HG03159 (cell line): ENCODE results near the gene PRR20C.
"Not testable (repeated sequence)": the region's sequence is repeated elsewhere in the genome, so short reads cannot be mapped to it uniquely, and the experiment has no call there.

Experiments used
- ATAC-seq: cut with Tn5 transposase; IDR thresholded peaks from one replicate; pipeline ENCODE4 v1.9.1; 2021; ENCODE audit warnings: mild to moderate bottlenecking, moderate library complexity; ENCODE audit not compliant: unreplicated experiment

PRR20C gene

GRCh38 chr13:57153761-57154160 lies at the start of gene PRR20C:
TSS of gene PRR20C (plus strand) at chr13:57154061. CDS start at chr13:57154448, 387 bp downstream.
- ATAC-seq, result not testable (repeated sequence)

GRCh38 chr13:57114945-57115344 lies 38.9 kb upstream of the PRR20C start:
- ATAC-seq, result no peak

DNA sequence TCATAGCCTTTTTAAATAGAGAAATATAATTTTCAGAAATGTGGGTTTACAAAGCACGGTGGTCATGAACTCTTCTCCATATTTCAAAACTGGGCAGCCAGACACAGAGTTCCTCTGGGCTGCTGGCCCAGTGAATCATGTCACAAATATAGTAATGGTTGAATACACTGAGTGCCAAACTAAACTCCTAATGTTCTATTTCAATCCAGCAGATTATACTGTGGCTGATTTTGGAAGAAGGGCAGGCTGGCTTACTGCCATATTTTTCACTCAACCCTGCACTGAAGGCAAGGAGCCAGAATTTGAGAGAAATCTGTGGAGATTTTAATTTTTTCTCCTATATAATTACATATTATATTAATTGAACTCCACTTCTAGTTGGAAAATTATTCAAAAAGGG lies 30.2 kb upstream of the PRR20C start:
- ATAC-seq, result no peak

DNA sequence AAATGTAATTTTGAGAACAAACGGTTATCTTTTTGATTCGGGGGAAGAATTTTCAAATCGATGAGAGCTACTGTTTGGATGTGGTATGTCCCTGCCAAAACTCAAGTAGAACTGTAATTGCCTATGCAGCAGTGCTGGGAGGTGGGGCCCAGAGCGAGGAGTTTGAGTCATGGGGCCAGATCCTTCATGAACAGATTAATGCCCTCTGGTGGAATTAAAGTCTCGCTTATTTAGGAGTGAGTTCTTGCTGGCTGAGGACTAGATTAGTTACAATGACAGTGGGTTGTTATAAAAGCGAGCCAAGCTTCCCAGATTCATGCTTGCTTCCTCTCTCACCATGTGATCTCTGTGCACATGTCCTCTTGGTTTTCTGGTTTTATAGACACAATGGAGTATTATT lies 25.0 kb upstream of the PRR20C start:
- no peak for ATAC-seq

DNA sequence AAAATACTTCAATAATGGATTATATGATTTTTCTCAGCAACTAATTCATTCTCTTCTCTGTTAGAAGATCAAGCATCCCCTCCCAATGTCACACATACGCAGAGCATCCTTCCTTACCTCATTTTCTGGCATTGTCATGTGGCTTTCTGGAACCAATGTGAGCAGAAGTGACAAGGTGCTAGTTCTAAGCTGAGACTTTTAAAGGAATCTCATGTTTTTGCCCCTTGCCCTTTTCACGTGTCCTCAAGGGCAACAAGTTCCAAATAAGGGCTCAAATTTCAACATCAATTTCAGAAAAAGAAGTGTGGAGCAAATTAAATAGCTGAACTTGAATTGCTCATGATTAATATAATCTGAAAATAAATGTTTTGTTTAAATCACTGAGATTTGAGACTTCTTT lies 17.8 kb upstream of the PRR20C start:
- no peak for ATAC-seq

GRCh38 chr13:57137585-57137984 lies 16.3 kb upstream of the PRR20C start:
- ATAC-seq, result no peak

DNA sequence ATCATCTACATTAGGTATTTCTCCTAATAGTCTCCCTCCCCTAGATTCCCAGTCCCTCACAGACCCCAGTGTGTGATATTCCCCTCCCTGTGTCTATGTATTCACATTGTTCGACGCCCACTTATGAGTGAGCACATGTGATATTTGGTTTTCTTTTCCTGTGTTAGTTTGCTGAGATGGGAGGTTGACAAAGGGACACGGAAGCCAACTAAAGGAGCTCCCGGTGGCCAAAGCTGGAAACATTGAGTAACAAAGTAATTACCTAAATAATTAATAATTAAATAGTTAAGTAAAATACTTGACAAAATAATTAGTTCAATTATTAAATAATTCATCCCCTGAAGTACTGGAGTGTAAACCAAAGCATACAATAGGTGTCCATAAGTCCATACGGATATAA lies 14.9 kb upstream of the PRR20C start:
- no peak for ATAC-seq

DNA sequence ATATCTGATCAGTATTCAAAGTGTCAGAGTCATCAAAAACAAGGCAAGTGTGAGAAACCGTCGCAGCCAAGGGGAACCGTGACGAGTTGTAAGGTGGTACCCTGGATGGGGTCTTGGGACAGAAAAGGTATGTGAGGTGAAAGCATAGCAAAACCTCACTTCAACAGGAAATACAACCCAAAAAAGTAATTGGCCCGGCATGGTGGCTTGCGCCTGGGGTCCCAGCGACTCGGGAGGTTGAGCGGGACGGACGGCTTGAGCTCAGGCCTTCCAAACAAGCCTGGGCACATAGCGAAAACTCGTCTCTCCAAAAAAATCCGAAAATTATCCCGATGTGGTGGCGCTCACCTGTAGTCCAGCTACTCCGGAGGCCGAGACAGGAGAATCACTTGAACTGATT lies 14.1 kb upstream of the PRR20C start:
- ATAC-seq, result not testable (repeated sequence)

GRCh38 chr13:57140235-57140968 lies 13.5 kb upstream of the PRR20C start, which contains the start of gene PRR20A:
TSS of gene PRR20A (plus strand) at chr13:57140918. CDS start at chr13:57141305, 387 bp downstream.
- ATAC-seq, result not testable (repeated sequence)

GRCh38 chr13:57147188-57147587 lies 6.7 kb upstream of the PRR20C start, which contains the start of gene PRR20B:
TSS of gene PRR20B (plus strand) at chr13:57147488. CDS start at chr13:57147875, 387 bp downstream.
- ATAC-seq, result not testable (repeated sequence)

DNA sequence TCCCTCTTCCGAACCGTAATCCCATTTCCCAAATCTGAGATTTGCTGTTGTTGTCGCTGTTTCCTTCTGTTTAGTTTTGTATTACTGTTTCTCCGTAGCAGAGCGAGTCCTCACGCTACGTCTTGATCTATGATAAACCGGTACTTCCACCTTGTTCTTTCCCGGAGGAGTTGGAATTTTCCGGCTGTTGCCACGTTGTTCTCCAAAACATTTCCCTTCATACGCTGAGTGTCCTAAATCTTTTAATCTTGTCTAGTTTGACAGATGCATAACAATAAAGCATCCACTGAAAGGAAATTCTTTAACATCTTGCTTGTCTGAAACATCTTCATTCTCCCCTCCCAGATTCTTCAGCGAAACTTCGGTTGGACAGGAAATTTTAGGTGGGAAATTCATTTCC lies 5.8 kb upstream of the PRR20C start:
- not testable (repeated sequence) for ATAC-seq

DNA sequence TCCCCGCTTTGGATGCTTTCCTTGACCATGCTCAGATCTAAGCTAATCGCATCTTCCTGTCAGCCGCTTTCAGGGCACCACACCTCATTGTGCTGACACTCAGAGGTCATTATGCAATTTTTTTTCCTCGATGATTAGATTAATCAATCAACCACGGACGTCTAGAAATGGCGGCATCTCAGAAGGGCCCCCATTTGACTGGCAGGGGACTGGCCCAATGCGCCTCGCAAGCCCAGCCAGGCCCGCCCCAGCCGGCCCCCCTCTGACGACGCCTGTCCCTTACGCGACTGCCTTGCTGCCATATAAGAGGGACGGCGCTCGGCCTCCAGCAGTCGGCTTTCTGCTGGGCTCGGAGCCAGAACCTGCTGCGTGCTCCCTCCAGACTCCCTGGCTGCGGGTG lies 6.5 kb downstream of the PRR20C start, which contains the start of gene PRR20D:
TSS of gene PRR20D (plus strand) at position 301 of the 400 bp plus-strand sequence. CDS start 387 bp downstream, outside the sequence.
- not testable (repeated sequence) for ATAC-seq

GRCh38 chr13:57166897-57167296 lies 13.0 kb downstream of the PRR20C start, which contains the start of gene PRR20E:
TSS of gene PRR20E (plus strand) at chr13:57167197. CDS start at chr13:57167584, 387 bp downstream.
- ATAC-seq, result not testable (repeated sequence)

DNA sequence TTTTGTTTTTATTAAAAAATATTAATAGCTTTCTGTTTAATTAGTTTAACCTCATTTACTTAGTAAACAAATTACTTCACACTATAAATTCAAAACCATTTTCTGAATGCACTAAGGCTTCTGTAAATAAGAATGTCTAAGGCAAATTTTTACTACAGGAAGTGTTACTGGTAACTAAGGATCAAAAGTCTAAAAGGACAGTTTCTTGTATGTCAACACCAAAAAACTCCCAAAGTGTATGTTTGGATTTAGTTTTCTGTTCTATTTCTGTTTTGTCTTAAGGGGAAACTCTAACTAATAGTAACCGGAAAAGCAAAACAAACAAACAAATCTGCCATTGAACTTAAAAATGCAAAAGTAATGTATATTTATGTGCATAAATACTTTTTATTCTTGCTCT lies 37.8 kb downstream of the PRR20C start:
- no peak for ATAC-seq
